ENCODE data around the gene IRF8. TPM values are rescaled to one million over a fixed set of nuclear protein-coding genes. Genes with fewer than 3 reads are reported as not detected.

The IRF8 gene
- total RNA-seq, 1 experiment from 2014 or later, result 0.28 TPM

GRCh38 chr16:85910854-85911247 lies 11.9 kb downstream of the IRF8 start:
- H4K20me1 ChIP-seq (ENCODE audit: control insufficient read depth, insufficient read depth, insufficient read length), result no peaks in the 10 kb centered on the region
- H2AK5ac ChIP-seq (ENCODE audit: insufficient read length, low read length), result no peak overlapping the region
- Mint-ChIP-seq H3K27ac (peak overlapping the region in 1 of 3 experiments; percentile 59; a peak in 1 of 7 replicates), H3K9me3 (peaks cover 0 to 5% of the 10 kb centered on the region in 2 experiments; a peak in 1 of 5 replicates), H3K4me3 (no peak overlapping the region), H3K4me1 (peaks cover 11 to 30% of the 10 kb centered on the region in 2 experiments), H3K27me3 (ENCODE audit: low read depth) (peaks cover 25% of the 10 kb centered on the region), H3K36me3 (ENCODE audit: insufficient read depth in 1 of 3, low read depth in 3 of 3) (no peaks in the 10 kb centered on the region)
- H3K79me1 ChIP-seq (ENCODE audit: insufficient read depth, low read depth, low read length, poor library complexity, severe bottlenecking), result no peaks in the 10 kb centered on the region
- H3K23ac ChIP-seq (ENCODE audit: insufficient read length, low read depth, low read length), result no peak overlapping the region
- no peak overlapping the region for H2BK12ac ChIP-seq (ENCODE audit: insufficient read length, low read depth, low read length)
- WGBS (ENCODE audit: extremely low coverage, insufficient read length, low lambda C conversion rate), result no CpG with 5 or more reads among the region's 9 CpGs
- H3K27ac ChIP-seq (ENCODE audit: insufficient read length, low read depth, low read length), result no peak overlapping the region
- H2BK20ac ChIP-seq (ENCODE audit: low read depth, low read length, poor library complexity, severe bottlenecking), result no peak overlapping the region
- no peak for DNase-seq
- H3K4me2 ChIP-seq (ENCODE audit: insufficient read depth, insufficient read length, low read length), result no peak overlapping the region
- H3K18ac ChIP-seq (ENCODE audit: insufficient read length, low read depth, low read length), result no peak overlapping the region
- H4K5ac ChIP-seq (ENCODE audit: insufficient read length, low read depth, low read length), result no peak overlapping the region
- H3K4ac ChIP-seq (ENCODE audit: low read depth, low read length), result no peak overlapping the region
- H4K91ac ChIP-seq (ENCODE audit: insufficient read length, low read depth, low read length), result no peak overlapping the region
- H3T11ph ChIP-seq (ENCODE audit: low read length), result no peak overlapping the region
- no peaks in the 10 kb centered on the region; the same call in 1 of the 2 replicates for H3K27me3 ChIP-seq (ENCODE audit: insufficient read depth, low read length)
- H3K56ac ChIP-seq (ENCODE audit: insufficient read length, low read depth, low read length), result no peak overlapping the region
- no peak for TF ChIP-seq CTCF (conservative IDR thresholded peaks at IDR 0.05)
- no peaks in the 10 kb centered on the region for H3K9me3 ChIP-seq (ENCODE audit: control insufficient read depth, low read depth, low read length)
- H4K8ac ChIP-seq (replicated peaks; ENCODE audit: insufficient read length, low read depth, low read length), result no peak overlapping the region
- no peaks in the 10 kb centered on the region for H3K79me2 ChIP-seq (ENCODE audit: insufficient read depth, low read length)
- H3K14ac ChIP-seq (ENCODE audit: insufficient read depth, low read length), result no peak overlapping the region
- H2BK120ac ChIP-seq (ENCODE audit: low read depth, low read length, poor library complexity, severe bottlenecking), result no peak overlapping the region
- H3K23me2 ChIP-seq (ENCODE audit: insufficient read length, low read depth, low read length, poor library complexity, severe bottlenecking), result no peaks in the 10 kb centered on the region
- no peak overlapping the region for H3K9ac ChIP-seq (ENCODE audit: extremely low read depth, insufficient read length, low read length)
- peaks cover 3% of the 10 kb centered on the region for H3K4me1 ChIP-seq (ENCODE audit: insufficient read depth, low read length)
- no peak overlapping the region for H2BK15ac ChIP-seq (ENCODE audit: low read depth, low read length)
- H2BK5ac ChIP-seq (ENCODE audit: insufficient read length, low read length), result no peak overlapping the region
- no peak overlapping the region for H2AFZ ChIP-seq (ENCODE audit: low read length)

Data from H9 (cell line).